NCI-H2107 treated with DMSO at 0.1 percent for 48 hours (cell line): ENCODE data around the gene SVOP.
"Not testable (repeated sequence)": the region's sequence is repeated elsewhere in the genome, so short reads cannot be mapped to it uniquely, and the experiment has no call there.

Experiments
- DNase-seq: peaks from one replicate; lab custom pipeline; 2025; ENCODE audit not compliant: unreplicated experiment; lab: John Stamatoyannopoulos, UW

Gene SVOP, protein sequence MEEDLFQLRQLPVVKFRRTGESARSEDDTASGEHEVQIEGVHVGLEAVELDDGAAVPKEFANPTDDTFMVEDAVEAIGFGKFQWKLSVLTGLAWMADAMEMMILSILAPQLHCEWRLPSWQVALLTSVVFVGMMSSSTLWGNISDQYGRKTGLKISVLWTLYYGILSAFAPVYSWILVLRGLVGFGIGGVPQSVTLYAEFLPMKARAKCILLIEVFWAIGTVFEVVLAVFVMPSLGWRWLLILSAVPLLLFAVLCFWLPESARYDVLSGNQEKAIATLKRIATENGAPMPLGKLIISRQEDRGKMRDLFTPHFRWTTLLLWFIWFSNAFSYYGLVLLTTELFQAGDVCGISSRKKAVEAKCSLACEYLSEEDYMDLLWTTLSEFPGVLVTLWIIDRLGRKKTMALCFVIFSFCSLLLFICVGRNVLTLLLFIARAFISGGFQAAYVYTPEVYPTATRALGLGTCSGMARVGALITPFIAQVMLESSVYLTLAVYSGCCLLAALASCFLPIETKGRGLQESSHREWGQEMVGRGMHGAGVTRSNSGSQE

DNA sequence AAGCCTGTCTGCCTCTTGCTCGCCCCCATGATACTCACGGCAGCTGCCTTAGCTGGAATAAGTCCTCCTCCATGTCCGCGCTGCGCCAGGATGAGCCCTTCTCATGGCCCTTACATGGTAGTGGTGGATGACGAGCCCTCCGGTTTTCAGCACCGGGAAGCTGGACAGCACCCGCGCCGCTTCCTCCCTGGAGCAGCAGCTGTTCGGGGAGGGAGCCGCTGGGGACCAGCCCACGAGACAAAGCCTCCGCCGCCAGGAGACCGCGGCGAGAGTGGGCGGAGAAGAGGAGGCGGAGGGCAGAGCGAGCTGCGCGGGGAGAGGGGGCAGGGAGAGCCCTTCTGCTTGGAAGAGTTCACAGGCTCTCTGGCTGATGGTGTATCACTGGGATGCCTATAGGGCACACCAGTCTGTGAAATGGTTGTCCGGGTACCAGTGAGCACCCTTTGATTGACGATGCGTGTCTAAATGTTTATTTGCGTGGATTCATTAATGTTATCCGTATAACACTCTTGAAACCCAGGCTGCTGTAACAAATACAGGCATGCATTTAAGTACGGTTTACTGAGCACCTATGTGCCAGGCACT, at the start of gene SVOP:
TSS of gene SVOP (minus strand) at position 273 of the 585 bp plus-strand sequence. CDS start at position 73, 200 bp downstream.
- peak; percentile 74 for DNase-seq

GRCh38 chr12:109069307-109070271, 48.7 kb upstream of the SVOP start:
- DNase-seq: peak; percentile 87

GRCh38 chr12:109065853-109066193, 45.0 kb upstream of the SVOP start:
- no peak for DNase-seq

DNA sequence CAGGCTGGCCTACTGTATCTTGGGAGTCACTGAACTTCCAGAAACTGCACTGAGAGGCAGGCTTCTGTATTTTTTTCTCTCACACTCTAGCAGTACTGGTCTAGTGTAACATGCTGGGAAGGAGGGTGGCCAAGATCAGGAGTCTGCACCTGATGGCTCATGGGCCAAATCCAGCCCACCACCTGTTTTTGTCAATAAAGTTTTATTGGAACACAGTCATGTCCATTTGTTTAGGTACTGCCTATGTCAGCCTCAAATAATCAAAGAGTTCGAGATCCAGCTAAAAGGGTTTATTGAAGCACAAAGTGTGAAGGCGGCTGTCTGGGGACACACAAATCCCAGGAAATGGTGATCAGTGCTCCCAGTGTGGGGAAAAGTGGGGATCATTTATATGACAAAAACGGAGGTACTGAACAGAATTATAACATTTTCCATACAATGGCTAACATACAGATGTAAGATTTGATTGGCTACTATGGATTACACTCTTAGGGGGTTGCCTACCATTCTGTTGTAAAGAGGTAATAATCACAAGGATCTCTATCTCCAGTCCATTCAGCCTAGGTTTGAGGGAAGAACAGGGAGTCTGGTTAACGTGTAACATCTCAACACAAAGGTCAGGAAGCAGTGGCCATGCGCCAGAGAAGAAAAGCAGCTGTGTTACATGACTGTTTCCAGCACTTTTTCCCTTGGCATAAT, 44.4 kb upstream of the SVOP start:
- DNase-seq: no peak

DNA sequence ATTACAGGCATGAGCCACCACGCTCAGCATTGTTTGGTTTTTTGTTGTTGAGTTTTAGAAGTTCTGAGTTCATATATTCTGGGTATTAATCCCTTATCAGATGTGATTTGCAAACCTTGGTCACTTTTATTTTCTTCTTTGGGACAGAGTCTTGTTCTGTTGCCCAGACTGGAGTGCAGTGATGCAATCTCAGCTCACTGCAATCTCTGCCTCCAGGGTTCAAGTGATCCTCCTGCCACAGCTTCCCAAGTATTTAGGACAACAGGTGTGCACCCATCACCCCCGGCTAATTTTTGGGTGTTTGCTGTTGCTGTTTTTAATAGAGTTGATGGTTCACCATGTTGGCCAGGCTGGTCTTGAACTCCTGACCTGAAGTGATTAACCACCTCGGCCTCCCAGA, 43.3 kb upstream of the SVOP start:
- DNase-seq: no peak

DNA sequence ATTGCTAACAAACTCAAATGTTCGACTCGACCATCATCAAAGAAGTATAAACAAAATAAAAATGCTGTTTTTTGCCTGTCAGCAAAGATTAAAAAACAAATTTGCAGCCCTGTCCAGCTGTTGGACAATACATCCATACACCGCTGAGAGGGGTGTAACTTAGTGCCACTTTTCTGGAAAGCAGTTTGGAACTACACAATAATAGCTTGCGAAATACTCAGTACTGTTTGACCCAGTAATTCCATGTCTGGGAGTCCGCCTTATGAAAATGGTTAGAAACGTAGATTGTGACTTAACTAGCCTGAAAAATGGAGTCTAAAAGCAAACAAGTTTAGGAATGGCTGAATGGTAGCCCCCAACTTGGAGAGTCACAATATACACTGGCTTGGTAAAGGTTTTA, 37.9 kb upstream of the SVOP start:
- no peak for DNase-seq

GRCh38 chr12:109057376-109057775, 36.5 kb upstream of the SVOP start:
- no peak for DNase-seq

- no peak for DNase-seq
These were observed 36.0 kb upstream of the SVOP start for GRCh38 chr12:109056891-109057290.

GRCh38 chr12:109054520-109054919, 33.7 kb upstream of the SVOP start:
- DNase-seq: no peak

DNA sequence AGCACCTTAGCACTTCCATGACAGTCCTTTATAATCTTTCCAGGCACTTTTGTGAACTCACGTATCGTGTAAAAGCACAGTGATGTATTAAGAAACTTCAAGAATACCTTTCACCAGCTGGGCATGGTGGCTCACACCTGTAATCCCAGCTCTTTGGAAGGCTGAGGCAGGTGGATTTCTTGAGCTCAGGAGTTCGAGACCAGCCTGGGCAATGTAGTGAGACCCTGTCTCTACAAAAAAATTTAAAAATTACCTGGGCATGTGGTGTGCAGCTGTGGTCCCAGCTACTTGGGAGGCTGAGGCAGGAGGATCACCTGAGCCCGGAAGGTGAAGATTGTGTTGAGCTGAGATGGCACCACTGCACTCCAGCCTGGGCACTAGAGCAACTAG, 33.3 kb upstream of the SVOP start:
- not testable (repeated sequence) for DNase-seq

DNA sequence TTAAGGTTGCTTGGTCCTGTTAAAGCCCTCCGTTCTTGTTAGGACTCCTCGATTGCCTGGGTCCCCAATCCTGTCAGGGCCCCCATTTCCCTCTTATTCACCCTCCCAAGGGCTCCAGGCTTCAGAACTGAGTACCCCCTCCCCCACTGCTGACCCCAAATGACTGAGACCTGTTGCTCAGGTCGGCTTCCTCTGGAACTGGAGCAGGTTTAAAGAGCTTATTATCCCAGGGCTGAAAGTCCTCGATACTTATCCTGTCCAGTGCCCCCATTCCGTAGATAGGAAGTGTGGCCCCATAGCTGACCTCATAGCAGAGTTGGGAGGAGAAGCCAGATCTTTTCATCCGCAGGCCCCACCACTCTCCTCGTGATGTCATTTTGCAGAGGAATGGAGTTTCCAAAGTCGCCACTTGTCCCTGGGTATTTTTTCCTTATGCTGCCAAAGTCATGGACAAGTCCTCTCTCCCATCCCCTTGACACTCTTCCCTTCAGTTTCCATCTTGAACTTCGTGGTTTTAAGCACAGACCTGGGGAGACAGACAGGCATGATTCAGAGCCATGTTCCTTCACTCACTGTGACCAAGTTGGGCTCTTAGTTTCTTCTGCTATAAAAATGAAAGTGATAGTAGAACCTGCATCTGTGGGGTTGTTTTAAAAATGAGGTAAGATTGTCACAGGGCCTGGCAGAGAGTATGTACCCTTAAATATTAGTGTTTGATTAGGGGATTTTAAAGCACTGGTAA, 32.7 kb upstream of the SVOP start:
- DNase-seq: no peak

- peak; percentile 71 for DNase-seq
These were observed 31.8 kb upstream of the SVOP start, which contains the start of gene USP30 for GRCh38 chr12:109052414-109053323. TSS of gene USP30 (plus strand) at chr12:109052576. CDS start at chr12:109052679, 103 bp downstream.

DNA sequence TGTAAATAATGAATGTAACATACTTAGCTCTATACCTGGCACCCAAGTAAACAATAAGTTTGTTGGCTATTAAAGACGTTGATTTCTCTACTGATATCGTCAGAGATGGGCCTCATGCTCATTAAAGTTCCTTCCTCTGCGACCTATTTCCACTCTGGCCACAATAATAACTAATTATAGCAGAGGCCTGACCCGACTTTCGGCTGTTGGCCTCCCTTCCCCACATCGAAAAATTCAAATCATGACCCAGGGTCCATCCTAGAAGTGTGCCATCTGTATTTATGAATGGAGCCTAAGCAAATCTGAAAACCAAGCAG, 31.2 kb upstream of the SVOP start:
- no peak for DNase-seq

- not testable (repeated sequence) for DNase-seq
These were observed 28.9 kb upstream of the SVOP start for GRCh38 chr12:109049794-109050193.

DNA sequence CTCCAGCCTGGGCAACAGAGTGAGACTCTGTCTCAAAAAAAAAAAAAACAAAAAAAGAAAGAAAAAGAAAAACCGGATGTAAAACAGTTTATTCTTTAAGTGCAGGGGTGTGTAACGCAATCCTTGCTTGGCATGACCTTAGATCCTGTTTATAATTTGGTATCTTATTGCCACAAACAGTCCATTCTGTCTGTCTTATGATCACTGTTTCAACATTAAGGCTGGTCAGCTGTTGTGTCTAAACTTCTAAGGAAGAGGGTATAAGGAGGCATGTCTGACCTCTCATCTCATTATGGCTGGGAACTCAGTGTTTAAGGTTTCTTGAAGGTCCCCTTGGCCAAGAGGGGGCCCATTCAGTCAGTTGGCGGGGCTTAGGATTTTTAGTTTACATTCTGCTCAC, 27.8 kb upstream of the SVOP start:
- DNase-seq: not testable (repeated sequence)

GRCh38 chr12:109047081-109047805, 26.4 kb upstream of the SVOP start:
- DNase-seq: no peak

DNA sequence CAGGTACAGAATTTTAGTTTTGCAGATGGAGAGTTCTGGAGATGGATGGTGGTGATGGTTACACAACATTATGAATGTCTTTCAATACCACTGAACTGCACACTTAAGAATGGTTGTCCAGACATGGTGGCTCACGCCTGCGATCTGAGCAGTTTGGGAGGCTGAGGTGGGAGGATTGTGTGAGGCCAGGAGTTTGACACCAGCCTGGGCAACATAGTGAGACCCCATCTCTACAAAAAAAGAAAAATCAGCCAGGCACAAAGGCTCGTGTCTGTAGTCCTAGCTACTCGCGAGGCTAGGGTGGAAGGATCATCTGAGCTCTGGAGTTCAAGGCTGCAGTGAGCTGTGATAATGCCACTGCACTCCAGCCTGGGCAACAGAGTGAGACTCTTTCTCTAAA, 23.4 kb upstream of the SVOP start:
- no peak for DNase-seq

GRCh38 chr12:109036975-109037374, 16.1 kb upstream of the SVOP start:
- no peak for DNase-seq
